Mesenchymal stem cell (in vitro differentiated cells and primary cell): Measurements from ENCODE around the gene CD74.

ENCODE experiments used
- DNase-seq: peaks from one replicate; pipeline ENCODE4 v3.0.0-alpha.2; 2013
- H2AFZ ChIP-seq: one replicate; pipeline ENCODE4 v1.6.1; 2013; ENCODE audit warnings: low read depth, mild to moderate bottlenecking, control low read depth, inconsistent platforms, low read length, moderate library complexity
- H2AK5ac ChIP-seq: 2 replicates; pipeline ENCODE4 v1.6.1; 2013; ENCODE audit warnings: low read length, moderate library complexity, mild to moderate bottlenecking, inconsistent platforms; ENCODE audit not compliant: severe bottlenecking
- H2BK120ac ChIP-seq: one replicate; pipeline ENCODE4 v1.6.1; 2013; ENCODE audit warnings: low read depth, mild to moderate bottlenecking, inconsistent platforms, low read length, moderate library complexity
- H2BK12ac ChIP-seq, 2 experiments: one replicate each; pipeline ENCODE4 v1.6.1; 2013; ENCODE audit warnings: inconsistent platforms in 2 of 2, low read length in 2 of 2, mild to moderate bottlenecking in 2 of 2, moderate library complexity in 2 of 2, control low read depth in 1 of 2
- H2BK15ac ChIP-seq: one replicate; pipeline ENCODE4 v1.6.1; 2013; ENCODE audit warnings: mild to moderate bottlenecking, low read depth, inconsistent platforms; ENCODE audit not compliant: poor library complexity, severe bottlenecking
- H2BK5ac ChIP-seq: 2 replicates; pipeline ENCODE4 v1.6.1; 2013; ENCODE audit warnings: low read depth, mild to moderate bottlenecking, low read length, control low read depth, inconsistent platforms; ENCODE audit not compliant: poor library complexity, severe bottlenecking
- H3K14ac ChIP-seq, 2 experiments: one replicate each; pipeline ENCODE4 v1.6.1; 2013; ENCODE audit warnings: inconsistent platforms in 2 of 2, low read length in 2 of 2, control low read depth in 1 of 2, mild to moderate bottlenecking in 1 of 2, moderate library complexity in 1 of 2
- H3K18ac ChIP-seq, 2 experiments: one replicate each; pipeline ENCODE4 v1.6.1; 2013; ENCODE audit warnings: inconsistent platforms in 2 of 2, low read length in 2 of 2, control low read depth in 1 of 2, low read depth in 1 of 2, mild to moderate bottlenecking in 1 of 2
- H3K23ac ChIP-seq, 2 experiments: one replicate each; pipeline ENCODE4 v1.6.1; 2013; ENCODE audit warnings: inconsistent platforms in 2 of 2, low read length in 2 of 2, mild to moderate bottlenecking in 2 of 2, moderate library complexity in 2 of 2, control low read depth in 1 of 2
- H3K27ac ChIP-seq: 2 replicates; pipeline ENCODE4 v1.5.1; 2013; ENCODE audit warnings: mild to moderate bottlenecking, moderate library complexity, low read length, control low read depth, inconsistent platforms; ENCODE audit not compliant: poor library complexity, severe bottlenecking
- H3K27me3 ChIP-seq, 2 experiments: 2 replicates each; pipeline versions ENCODE4 v1.6.1 to v1.7.0; 2013; ENCODE audit warnings: low read length in 2 of 2, mild to moderate bottlenecking in 2 of 2, moderate library complexity in 2 of 2, control low read depth in 1 of 2, inconsistent platforms in 1 of 2; ENCODE audit not compliant: control insufficient read depth in 1 of 2, insufficient read depth in 1 of 2
- H3K36me3 ChIP-seq, 2 experiments: 2 replicates each; pipeline versions ENCODE4 v1.6.1 to v1.7.0; 2013; ENCODE audit warnings: low read length in 2 of 2, control low read depth in 1 of 2, inconsistent platforms in 1 of 2, low read depth in 1 of 2, mild to moderate bottlenecking in 1 of 2; ENCODE audit not compliant: insufficient read depth in 2 of 2, control insufficient read depth in 1 of 2
- H3K4ac ChIP-seq, 2 experiments: one replicate each; pipeline ENCODE4 v1.6.1; 2013; ENCODE audit warnings: inconsistent platforms in 2 of 2, low read length in 2 of 2, mild to moderate bottlenecking in 2 of 2, moderate library complexity in 2 of 2, control low read depth in 1 of 2, low read depth in 1 of 2
- H3K4me1 ChIP-seq: 2 replicates; pipeline ENCODE4 v1.6.1; 2013; ENCODE audit warnings: low read depth, low read length, control low read depth; ENCODE audit not compliant: control insufficient read depth, insufficient read depth
- H3K4me2 ChIP-seq: 2 replicates; pipeline ENCODE4 v1.6.1; 2013; ENCODE audit warnings: low read length, mild to moderate bottlenecking, inconsistent platforms; ENCODE audit not compliant: poor library complexity, severe bottlenecking
- H3K4me3 ChIP-seq, 2 experiments: 2 replicates each; pipeline versions ENCODE4 v1.5.1 to v1.7.0; 2013; ENCODE audit warnings: low read length in 2 of 2, mild to moderate bottlenecking in 2 of 2, control low read depth in 1 of 2, low read depth in 1 of 2; ENCODE audit not compliant: insufficient read depth in 1 of 2
- H3K79me1 ChIP-seq: replicated peaks from 2 replicates; pipeline ENCODE4 v1.6.1; 2013; ENCODE audit warnings: mild to moderate bottlenecking, control low read depth, low read length, inconsistent platforms; ENCODE audit not compliant: poor library complexity, severe bottlenecking
- H3K9ac ChIP-seq: 2 replicates; pipeline ENCODE4 v1.7.0; 2013; ENCODE audit warnings: mild to moderate bottlenecking, low read length, moderate library complexity
- H3K9me3 ChIP-seq: 2 replicates; pipeline ENCODE4 v1.7.0; 2013; ENCODE audit warnings: mild to moderate bottlenecking, low read length; ENCODE audit not compliant: control insufficient read depth
- H4K8ac ChIP-seq: one replicate; pipeline ENCODE4 v1.6.1; 2013; ENCODE audit warnings: inconsistent platforms, mild to moderate bottlenecking, low read length, moderate library complexity
- H4K91ac ChIP-seq: one replicate; pipeline ENCODE4 v1.6.1; 2013; ENCODE audit warnings: mild to moderate bottlenecking, low read length, inconsistent platforms
- WGBS: methylation state at CpG from one replicate; pipeline ENCODE4 v1.1.7; 2013; ENCODE audit warnings: mixed read lengths; 5-methylcytosine and 5-hydroxymethylcytosine counted together

Gene CD74

DNA sequence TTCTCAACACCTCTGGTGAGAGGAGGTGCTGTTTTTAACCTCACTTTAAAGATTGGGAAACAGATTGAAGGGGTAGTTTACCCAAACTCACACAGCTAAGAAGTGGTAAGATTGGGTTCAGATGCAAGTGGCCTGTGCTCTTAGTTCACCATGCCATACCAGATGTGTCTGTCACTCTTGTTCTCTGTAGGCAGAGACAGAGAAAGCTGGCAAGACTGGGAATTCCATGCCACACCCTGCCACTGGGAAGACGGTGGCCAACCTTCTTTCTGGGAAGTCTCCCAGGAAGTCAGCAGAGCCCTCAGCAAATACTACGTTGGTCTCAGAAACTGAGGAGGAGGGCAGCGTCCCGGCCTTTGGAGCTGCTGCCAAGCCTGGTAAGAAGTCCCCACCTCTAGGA, 44.2 kb downstream of the CD74 start:
- Histone ChIP-seq H2AFZ (no peak overlapping the region), H3K9me3 (no peaks in the 10 kb centered on the region), H3K14ac (no peak overlapping the region), H3K27me3 (no peaks in the 10 kb centered on the region), H2BK15ac (no peak overlapping the region), H2AK5ac (no peak overlapping the region), H3K23ac (no peak overlapping the region), H2BK5ac (no peak overlapping the region), H3K79me1 (peaks cover 19% of the 10 kb centered on the region), H2BK12ac (no peak overlapping the region), H3K27ac (no peak overlapping the region), H4K8ac (no peak overlapping the region), H3K4me3 (no peak overlapping the region), H2BK120ac (no peak overlapping the region), H4K91ac (no peak overlapping the region), H3K4me2 (no peak overlapping the region), H3K36me3 (peaks cover 74 to 90% of the 10 kb centered on the region in 2 experiments), H3K4ac (no peak overlapping the region), H3K9ac (no peak overlapping the region), H3K18ac (no peak overlapping the region), H3K4me1 (no peaks in the 10 kb centered on the region)
- no peak for DNase-seq
- WGBS, result 95% methylated on average over 4 of the region's 4 CpGs

DNA sequence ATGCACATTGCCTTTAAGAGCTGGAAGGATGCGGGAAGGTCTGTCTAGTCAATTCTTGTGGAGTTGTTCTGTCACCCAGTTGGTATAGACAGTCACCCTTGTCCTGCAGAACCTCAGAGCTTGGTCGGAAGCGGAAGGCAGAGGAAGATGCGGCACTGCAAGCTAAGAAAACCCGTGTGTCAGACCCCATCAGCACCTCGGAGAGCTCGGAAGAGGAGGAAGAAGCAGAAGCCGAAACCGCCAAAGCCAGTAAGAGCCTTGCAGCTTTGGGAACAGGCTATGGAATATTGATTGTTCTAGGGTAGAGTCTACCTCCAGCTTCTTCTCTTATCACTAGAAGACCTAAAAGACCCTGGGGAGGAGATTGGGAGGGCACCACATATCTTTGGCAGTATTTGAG, 48.7 kb downstream of the CD74 start:
- Histone ChIP-seq H3K9me3 (no peaks in the 10 kb centered on the region), H3K36me3 (peaks cover 58 to 75% of the 10 kb centered on the region in 2 experiments), H2BK12ac (no peak overlapping the region), H3K27me3 (no peaks in the 10 kb centered on the region), H3K18ac (no peak overlapping the region), H2BK5ac (no peak overlapping the region), H3K4ac (no peak overlapping the region), H3K14ac (no peak overlapping the region), H3K27ac (no peak overlapping the region), H2AK5ac (no peak overlapping the region), H3K23ac (no peak overlapping the region), H2BK120ac (no peak overlapping the region), H3K4me2 (no peak overlapping the region), H3K4me3 (no peak overlapping the region), H4K8ac (no peak overlapping the region), H2BK15ac (no peak overlapping the region), H3K4me1 (no peaks in the 10 kb centered on the region), H2AFZ (no peak overlapping the region), H3K79me1 (peaks cover 32% of the 10 kb centered on the region), H4K91ac (no peak overlapping the region), H3K9ac (no peak overlapping the region)
- WGBS, result 97% methylated on average over 9 of the region's 9 CpGs
- DNase-seq, result no peak

GRCh38 chr5:150363185-150363584, 49.5 kb downstream of the CD74 start:
- H3K4ac ChIP-seq, result no peak overlapping the region
- no peak overlapping the region for H2BK12ac ChIP-seq
- H3K4me3 ChIP-seq, result no peak overlapping the region
- no peak overlapping the region for H2AFZ ChIP-seq
- no peak overlapping the region for H2BK120ac ChIP-seq
- no peak overlapping the region for H2BK15ac ChIP-seq
- H3K9me3 ChIP-seq, result no peaks in the 10 kb centered on the region
- no peak overlapping the region for H3K27ac ChIP-seq
- H2BK5ac ChIP-seq, result no peak overlapping the region
- no peak overlapping the region for H3K18ac ChIP-seq
- 93% methylated on average over 1 of the region's 2 CpGs for WGBS
- H2AK5ac ChIP-seq, result no peak overlapping the region
- H3K23ac ChIP-seq, result no peak overlapping the region
- no peak overlapping the region for H4K8ac ChIP-seq
- H3K9ac ChIP-seq, result no peak overlapping the region
- no peak for DNase-seq
- no peaks in the 10 kb centered on the region for H3K27me3 ChIP-seq
- no peak overlapping the region for H3K14ac ChIP-seq
- peaks cover 52 to 67% of the 10 kb centered on the region in 2 experiments for H3K36me3 ChIP-seq
- no peak overlapping the region for H4K91ac ChIP-seq
- no peak overlapping the region for H3K4me2 ChIP-seq
- peaks cover 6% of the 10 kb centered on the region for H3K4me1 ChIP-seq
- H3K79me1 ChIP-seq, result peaks cover 34% of the 10 kb centered on the region

DNA sequence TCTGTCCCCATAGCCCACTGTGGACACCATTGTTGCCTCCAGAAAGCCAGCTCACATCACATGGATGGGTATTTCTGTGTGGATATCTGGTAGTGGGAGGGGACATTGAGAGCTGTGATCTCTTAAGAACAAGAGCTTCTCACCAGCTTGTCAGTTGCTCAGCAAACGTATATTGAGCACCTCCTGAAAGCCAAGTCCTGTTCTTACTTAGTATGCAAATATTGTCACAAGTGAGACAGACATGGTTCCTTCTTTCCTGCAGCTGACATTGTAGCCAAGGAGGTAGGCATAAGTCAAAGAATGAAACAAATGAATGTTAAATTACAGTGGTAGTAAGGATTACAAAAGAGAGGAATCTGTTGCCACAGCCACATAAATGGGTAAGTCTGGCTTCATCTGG, 51.4 kb downstream of the CD74 start:
- Histone ChIP-seq H3K4me2 (no peak overlapping the region), H3K18ac (no peak overlapping the region), H2BK120ac (no peak overlapping the region), H2AFZ (no peak overlapping the region), H3K79me1 (peaks cover 34% of the 10 kb centered on the region), H2BK15ac (no peak overlapping the region), H4K91ac (no peak overlapping the region), H3K14ac (no peak overlapping the region), H3K23ac (no peak overlapping the region), H3K4me3 (no peak overlapping the region), H3K9ac (no peak overlapping the region), H2BK12ac (no peak overlapping the region), H3K4ac (no peak overlapping the region), H3K27me3 (no peaks in the 10 kb centered on the region), H4K8ac (no peak overlapping the region), H2AK5ac (no peak overlapping the region), H3K9me3 (no peaks in the 10 kb centered on the region), H3K27ac (no peak overlapping the region), H3K36me3 (peaks cover 42 to 55% of the 10 kb centered on the region in 2 experiments), H2BK5ac (no peak overlapping the region), H3K4me1 (peaks cover 6% of the 10 kb centered on the region)
- 100% methylated on average over 1 of the region's 1 CpG for WGBS
- no peak for DNase-seq
